Activated CD4-positive, alpha-beta T cell treated with anti-CD3 and anti-CD28 coated beads for 24 hours (primary cell): Measurements from ENCODE around the gene MPND.

Experiments
- DNase-seq, 2 donors: peaks; one replicate each; pipeline ENCODE4 v3.0.0-alpha.2; 2020; ENCODE audit warnings: low read depth in 2 of 2

MPND gene

DNA sequence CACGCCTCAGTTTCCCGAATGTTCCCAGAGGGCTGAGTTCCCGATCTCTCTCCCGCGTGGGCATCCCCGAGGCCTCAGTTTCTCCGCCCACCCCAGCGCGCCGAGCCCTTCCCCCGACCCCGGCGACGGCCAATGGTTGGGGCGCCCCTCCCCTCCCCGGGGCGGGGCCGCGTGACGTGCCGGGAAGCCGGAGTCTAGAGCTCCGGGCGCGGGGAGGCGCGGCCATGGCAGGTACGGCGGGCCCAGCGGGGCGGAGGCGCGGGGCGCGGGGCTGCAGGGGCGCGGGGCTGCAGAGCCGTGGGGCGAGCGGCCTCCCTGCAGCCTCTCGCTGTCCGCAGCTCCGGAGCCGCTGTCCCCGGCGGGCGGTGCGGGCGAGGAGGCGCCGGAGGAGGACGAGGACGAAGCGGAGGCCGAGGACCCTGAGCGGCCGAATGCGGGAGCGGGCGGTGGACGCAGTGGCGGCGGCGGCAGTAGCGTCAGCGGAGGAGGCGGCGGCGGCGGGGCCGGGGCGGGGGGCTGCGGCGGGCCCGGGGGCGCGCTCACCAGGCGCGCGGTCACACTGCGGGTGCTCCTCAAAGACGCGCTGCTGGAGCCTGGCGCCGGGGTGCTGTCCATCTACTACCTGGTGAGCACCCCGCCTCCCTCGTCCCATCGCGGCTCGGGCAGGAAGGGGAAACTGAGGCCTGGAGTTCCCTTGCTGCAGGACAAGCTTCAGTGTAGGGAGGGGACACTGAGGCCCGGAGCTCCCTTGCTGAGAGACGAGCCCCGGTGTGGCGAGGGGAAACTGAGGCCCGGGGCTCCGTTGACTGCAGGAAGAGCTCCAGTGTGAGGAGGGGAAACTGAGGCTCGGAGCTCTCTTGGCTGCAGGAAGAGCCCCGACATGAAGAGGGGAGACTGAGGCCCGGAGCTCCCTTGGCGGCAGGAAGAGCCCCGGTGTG lies at the start of gene MPND:
Gene MPND (plus strand): TSS at position 193 of the 938 bp plus-strand sequence. CDS start 32 bp downstream, at position 225.
- peak; percentile 91 to 94 for DNase-seq

DNA sequence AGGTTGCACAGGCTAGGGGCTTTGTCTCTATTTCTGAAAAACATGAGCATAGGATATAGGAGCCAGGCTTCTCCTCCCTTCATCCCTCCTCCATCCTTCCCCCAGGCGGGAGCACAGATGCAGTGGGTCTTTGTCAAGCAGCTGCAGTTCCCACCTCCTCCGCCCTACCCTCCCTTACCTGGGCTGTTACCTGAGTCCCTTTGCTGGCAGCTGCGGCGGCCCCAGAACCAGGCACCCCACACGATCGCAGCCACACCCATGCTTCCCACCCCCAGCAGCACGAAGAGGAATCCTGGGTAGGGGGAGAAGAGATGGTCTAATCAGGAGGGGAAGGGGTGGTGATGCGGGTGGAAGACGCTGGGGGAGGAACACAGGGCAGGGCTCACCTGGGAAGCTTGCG lies 49.0 kb upstream of the MPND start:
- no peak for DNase-seq

GRCh38 chr19:4295972-4296771 lies 47.2 kb upstream of the MPND start:
- DNase-seq = no peak

GRCh38 chr19:4297901-4298809 lies 45.2 kb upstream of the MPND start:
- DNase-seq = peak; percentile 16 to 21

- no peak for DNase-seq
Measured at GRCh38 chr19:4298810-4299550, 44.4 kb upstream of the MPND start.

DNA sequence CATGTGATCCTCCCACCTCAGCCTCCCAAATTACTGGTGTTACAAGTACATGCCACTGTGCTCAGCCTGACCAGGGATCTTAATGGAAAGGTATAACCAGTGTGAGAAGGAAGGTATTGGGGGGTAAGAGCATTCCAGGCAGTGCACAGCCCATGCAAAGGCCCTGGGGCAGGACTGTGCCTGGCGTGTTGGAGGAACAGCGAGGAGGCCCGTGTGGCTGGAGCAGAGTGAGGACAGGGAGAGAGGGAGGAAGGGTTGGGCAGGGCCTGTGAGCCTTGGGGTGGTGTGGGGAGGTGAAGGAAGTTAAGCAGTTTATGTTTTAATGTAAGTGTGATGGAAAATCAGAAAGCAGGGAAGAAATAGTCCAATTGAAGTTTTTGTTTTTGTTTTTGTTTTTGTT lies 42.8 kb upstream of the MPND start:
- no peak for DNase-seq

DNA sequence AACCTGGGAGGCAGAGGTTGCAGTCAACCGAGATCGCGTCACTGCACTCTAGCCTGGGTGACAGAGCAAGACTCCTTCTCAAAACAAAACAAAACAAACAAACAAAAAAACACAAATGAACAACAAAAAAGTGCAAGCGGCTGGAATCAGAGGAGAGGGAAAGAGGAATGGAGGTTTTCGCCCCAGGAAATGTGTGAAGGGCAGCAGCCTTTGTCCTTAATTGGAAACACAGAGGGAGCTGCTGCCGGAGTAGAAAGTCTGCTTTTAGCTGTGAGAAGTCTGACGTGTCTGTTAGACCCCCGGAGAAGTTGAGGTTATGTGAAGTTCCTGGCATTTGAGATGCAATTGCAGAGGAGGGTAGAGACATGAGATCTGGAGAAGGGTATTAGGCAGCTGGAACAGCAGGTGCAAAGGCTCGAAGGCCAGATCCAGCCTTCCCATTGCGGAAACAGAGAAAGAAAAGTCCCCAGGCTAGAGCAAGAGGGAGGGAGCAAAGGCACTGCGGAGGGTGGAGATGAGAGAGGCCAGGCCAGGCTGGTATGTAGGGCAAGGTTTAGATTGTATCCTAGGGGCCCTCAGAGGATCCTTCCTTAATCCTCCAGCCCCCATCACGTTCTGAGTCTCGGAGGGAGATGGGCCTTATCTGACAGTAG lies 41.6 kb upstream of the MPND start:
- DNase-seq = no peak

- no peak for DNase-seq
Measured at GRCh38 chr19:4302243-4302640, 41.1 kb upstream of the MPND start, which contains the start of gene TMIGD2. TMIGD2 (minus strand) TSS chr19:4302389; CDS start chr19:4302385, 4 bp downstream.

DNA sequence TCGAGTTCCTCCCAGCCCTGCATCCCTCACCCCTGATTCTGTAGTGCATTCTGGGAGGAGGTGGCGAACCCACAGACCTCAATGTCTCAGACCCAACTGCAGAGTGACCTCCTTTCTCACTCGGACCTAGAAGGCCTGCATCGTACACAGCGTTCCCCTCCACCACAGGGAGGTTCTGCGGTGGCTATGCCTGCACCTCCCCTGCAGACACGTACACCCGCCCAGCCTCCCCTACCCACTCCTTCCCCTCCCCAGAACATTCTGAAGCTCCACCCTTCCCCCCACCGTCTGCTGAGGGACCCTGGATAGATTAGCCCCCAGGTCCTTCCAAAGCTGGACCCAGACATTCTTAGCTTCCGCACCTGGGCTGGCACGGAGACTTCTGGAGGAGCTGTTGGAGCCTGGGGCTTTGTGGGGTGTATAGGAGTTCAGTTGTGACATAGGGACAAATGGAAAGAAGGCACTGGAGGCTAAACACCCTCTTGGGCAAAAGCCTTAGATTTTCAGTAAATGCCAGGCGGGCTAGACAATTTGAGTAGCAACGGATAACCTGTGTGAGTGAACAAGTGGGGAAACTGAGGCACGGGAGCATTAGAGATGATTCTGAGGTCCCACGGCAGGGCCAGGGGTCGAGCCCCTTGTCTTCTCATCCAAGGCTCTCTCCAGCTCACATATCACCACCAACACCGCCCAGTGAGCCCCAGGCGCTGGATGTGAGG lies 39.4 kb upstream of the MPND start:
- no peak for DNase-seq

DNA sequence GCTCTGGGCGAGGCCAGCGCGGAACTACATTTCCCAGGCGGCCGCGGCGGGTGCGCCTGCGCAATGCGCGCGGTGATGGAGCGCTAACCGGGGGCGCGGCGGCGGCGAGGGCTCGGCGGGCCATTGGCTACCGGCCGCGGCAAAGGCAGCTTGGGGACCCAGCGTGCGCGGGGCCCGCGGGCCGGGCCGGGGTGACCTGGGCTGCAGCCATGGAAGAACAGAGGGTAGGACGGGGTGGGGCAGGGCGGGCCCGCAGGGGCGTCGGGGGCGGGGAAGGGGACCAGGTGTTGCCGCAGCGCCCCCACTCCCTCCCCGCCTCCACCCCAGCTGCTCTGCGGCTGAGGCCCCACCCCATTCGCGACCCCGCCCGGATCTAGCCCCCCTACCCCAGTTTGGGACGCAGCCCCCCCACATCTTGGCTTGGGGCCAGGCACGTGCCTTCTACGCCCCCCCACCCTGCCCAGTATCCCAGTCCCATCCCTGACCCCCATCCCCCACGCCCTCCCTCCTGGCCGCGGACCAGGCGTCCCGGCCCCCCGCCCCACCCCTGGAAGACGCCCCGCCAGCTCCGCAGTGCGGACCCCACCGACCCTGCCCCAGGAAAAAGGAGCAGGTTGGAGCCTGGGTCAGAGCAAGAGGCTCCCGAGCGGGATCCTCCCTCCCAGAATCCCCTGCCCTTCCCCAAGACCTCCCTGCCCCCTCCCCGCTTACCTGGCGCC lies 38.7 kb upstream of the MPND start, which contains the start of gene FSD1:
Gene FSD1 (plus strand): TSS at position 61 of the 719 bp plus-strand sequence. CDS start 149 bp downstream, at position 210.
- peak; percentile 65 to 76 for DNase-seq

- DNase-seq = no peak
Measured at GRCh38 chr19:4305257-4305612, 38.1 kb upstream of the MPND start.

DNA sequence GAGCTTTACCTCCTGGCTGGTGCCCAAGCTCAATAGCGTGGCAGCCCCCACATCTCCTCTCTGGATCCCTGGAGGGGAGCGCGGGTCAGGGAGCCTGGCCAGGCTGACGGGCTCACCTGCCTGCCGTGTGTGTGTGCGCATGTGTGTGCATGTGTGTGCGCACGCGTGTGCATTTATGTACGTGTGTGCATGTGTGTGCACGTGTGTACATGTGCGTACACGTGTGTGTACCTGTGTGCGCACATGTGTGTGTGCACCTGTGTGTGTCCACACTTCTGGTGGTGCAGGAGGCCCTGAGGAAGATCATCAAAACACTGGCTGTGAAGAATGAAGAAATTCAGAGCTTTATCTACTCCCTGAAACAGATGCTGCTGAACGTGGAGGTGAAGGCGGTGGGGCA lies 37.7 kb upstream of the MPND start:
- DNase-seq = no peak

DNA sequence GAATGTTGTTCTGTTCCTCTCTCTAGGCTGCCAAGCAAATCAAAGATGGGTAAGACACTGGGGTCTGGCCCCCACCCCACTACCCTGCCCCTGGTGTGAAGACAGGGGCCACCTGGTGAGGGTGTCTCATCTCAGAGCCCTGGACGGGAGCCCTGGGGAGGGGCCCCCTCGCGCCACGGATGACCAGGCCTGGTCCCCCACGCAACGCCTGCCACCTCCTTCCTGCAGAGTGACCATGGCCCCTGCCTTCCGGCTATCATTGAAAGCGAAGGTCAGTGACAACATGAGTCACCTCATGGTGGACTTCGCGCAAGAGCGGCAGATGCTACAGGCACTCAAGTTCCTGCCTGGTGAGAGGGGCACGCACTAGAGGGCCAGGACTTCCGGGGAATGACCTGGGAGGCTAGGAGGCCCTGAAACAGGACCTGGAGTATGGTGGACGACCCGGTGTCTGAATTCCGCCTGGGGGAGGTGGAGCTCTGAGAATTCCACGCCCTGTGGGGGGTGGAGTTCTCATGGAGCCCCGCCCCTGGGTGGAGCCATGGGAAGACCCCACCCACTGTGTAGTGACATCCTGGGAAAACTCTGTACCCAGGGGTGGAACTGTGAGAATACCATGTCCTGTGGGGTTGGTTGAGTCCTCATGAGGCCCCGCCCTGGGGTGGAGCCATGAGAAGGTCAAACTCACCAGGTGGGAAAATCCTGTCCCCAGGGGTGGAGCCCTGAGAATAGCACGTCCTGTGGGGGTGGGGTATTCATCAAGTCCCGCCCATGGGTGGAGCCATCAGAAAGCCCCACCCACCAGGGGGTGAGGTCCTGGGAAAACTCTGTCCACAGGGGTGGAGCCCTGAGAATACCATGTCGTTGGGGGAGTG lies 32.9 kb upstream of the MPND start:
- peak in 1 of 2 donors; percentile 14 for DNase-seq

- no peak for DNase-seq
Measured at GRCh38 chr19:4313847-4314490, 29.4 kb upstream of the MPND start.

GRCh38 chr19:4316956-4317355 lies 26.4 kb upstream of the MPND start:
- no peak for DNase-seq

DNA sequence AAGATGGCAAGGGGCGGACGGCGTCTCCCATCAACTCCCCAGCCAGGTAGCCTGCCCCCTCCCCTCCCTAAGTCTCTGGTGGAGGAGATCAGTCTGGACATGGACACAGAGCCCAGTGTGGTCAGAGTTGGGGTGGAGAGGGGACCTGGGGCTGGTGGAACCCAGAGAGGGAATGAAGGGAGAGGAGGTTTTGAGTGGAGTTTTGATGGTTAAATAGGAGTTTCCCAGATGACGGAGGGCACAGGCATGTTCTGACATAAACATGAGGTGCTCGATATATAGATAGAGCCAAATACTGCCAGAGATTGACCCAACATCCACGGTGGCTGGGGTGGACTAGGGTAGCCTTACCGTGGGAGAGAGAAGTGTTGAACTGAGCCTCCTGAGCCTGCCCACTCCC lies 24.9 kb upstream of the MPND start:
- no peak for DNase-seq

GRCh38 chr19:4319067-4319718 lies 24.2 kb upstream of the MPND start:
- no peak for DNase-seq
